Prostate gland (tissue), 2 donors: ENCODE measurements around the gene CLIP1. TPM values are rescaled to one million over a fixed set of nuclear protein-coding genes. Genes with fewer than 3 reads are reported as not detected.
A peak's percentile ranks its signal among the peaks of the same experiment; 100 is the strongest.

Source experiments
- DNase-seq: peaks from one replicate; pipeline ENCODE4 v3.0.0-alpha.2; 2019; ENCODE audit warnings: low spot score
- H3K27ac ChIP-seq, 2 donors: fragments of 200-600 bp; sonication (generic); 2 replicates each; pipeline ENCODE4 v1.5.1; 2017 to 2019
- H3K27me3 ChIP-seq: fragments of 200-600 bp; sonication (generic); replicated peaks from 2 replicates; pipeline ENCODE4 v1.5.1; 2019; ENCODE audit not compliant: insufficient read depth
- H3K36me3 ChIP-seq, 2 donors: fragments of 200-600 bp; sonication (generic); 1 replicate in 1 of 2; 2 replicates in 1 of 2; pipeline versions ENCODE4 v1.5.1 to v1.8.1; 2017 to 2019
- H3K4me1 ChIP-seq: fragments of 200-600 bp; sonication (generic); replicated peaks from 2 replicates; pipeline ENCODE4 v1.5.1; 2019
- H3K4me3 ChIP-seq, 2 donors: fragments of 200-600 bp; sonication (generic); 2 replicates each; pipeline ENCODE4 v1.5.1; 2017 to 2019
- H3K9me3 ChIP-seq: fragments of 200-600 bp; sonication (generic); 2 replicates; pipeline ENCODE4 v1.5.1; 2017
- CTCF ChIP-seq, 4 experiments: fragments of 200-600 bp in 2 of 4; fragments of 450-650 bp in 2 of 4; sonication (generic) in 2 of 4; IDR thresholded peaks; 1 replicate in 3 of 4; 2 replicates in 1 of 4; pipeline ENCODE4 v1.5.1; 2016 to 2019; ENCODE audit warnings: antibody characterized with exemption in 4 of 4, mild to moderate bottlenecking in 2 of 4, moderate library complexity in 2 of 4
- POLR2A ChIP-seq: fragments of 450-650 bp; IDR thresholded peaks from one replicate; pipeline ENCODE4 v1.6.1; 2016; ENCODE audit warnings: antibody characterized with exemption, mild to moderate bottlenecking
- POLR2AphosphoS5 ChIP-seq: sonication (generic); formaldehyde crosslinking; IDR thresholded peaks from one replicate; pipeline ENCODE4 v1.6.1; 2017; ENCODE audit warnings: antibody characterized with exemption
- WGBS: methylation state at CpG from one replicate; pipeline ENCODE4 v1.1.5; 2018; 5-methylcytosine and 5-hydroxymethylcytosine counted together
- intact Hi-C: fragments of 100-400 bp; cut with DNase I; formaldehyde crosslinking; loops from one replicate; pipeline ENCODE4 v1.14.2; 2022
- total RNA-seq, 2 donors: library from RNA; depleted of rRNA; stranded (reverse); fragments of >200 nt; gene quantifications; one replicate each; pipeline ENCODE4 v1.1.0, GENCODE V29; 2016

The CLIP1 gene
- total RNA-seq, 2 donors from 2014 or later, result 59.9 to 84.1 TPM

GRCh38 chr12:122394626-122395194, 27.8 kb downstream of the CLIP1 start:
- H3K27ac ChIP-seq, result peak overlapping the region in 1 of 2 donors; percentile 43
- TF ChIP-seq POLR2AphosphoS5, result no peak
- TF ChIP-seq POLR2A, result no peak
- no peak for TF ChIP-seq CTCF (IDR thresholded peaks at IDR 0.05)
- H3K9me3 ChIP-seq, result no peaks in the 10 kb centered on the region
- intact Hi-C loops, result no loop called here
- H3K4me1 ChIP-seq, result peaks cover 4% of the 10 kb centered on the region
- no peak for DNase-seq
- WGBS, result 71% methylated on average over 14 of the region's 15 CpGs
- H3K4me3 ChIP-seq, result no peak overlapping the region
- H3K27me3 ChIP-seq, result no peaks in the 10 kb centered on the region
- no peaks in the 10 kb centered on the region for H3K36me3 ChIP-seq

GRCh38 chr12:122393817-122394216, 28.7 kb downstream of the CLIP1 start:
- H3K27me3 ChIP-seq, result no peaks in the 10 kb centered on the region
- 88% methylated on average over 4 of the region's 4 CpGs for WGBS
- no peaks in the 10 kb centered on the region for H3K36me3 ChIP-seq
- H3K27ac ChIP-seq, result no peak overlapping the region
- intact Hi-C loops, result no loop called here
- TF ChIP-seq CTCF (IDR thresholded peaks at IDR 0.05) (no peak), POLR2A (no peak), POLR2AphosphoS5 (no peak)
- no peaks in the 10 kb centered on the region for H3K4me1 ChIP-seq
- H3K4me3 ChIP-seq, result no peak overlapping the region
- no peak for DNase-seq
- H3K9me3 ChIP-seq, result no peaks in the 10 kb centered on the region

GRCh38 chr12:122392411-122392810, 30.1 kb downstream of the CLIP1 start:
- Histone ChIP-seq H3K4me1 (no peaks in the 10 kb centered on the region), H3K4me3 (no peak overlapping the region), H3K27me3 (no peaks in the 10 kb centered on the region), H3K36me3 (no peaks in the 10 kb centered on the region), H3K27ac (no peak overlapping the region), H3K9me3 (no peaks in the 10 kb centered on the region)
- intact Hi-C loops, result no loop called here
- 95% methylated on average over 5 of the region's 5 CpGs for WGBS
- DNase-seq, result no peak
- TF ChIP-seq CTCF (IDR thresholded peaks at IDR 0.05), result no peak
- no peak for TF ChIP-seq POLR2AphosphoS5
- TF ChIP-seq POLR2A, result no peak

- Histone ChIP-seq H3K27ac (no peak overlapping the region), H3K9me3 (no peaks in the 10 kb centered on the region), H3K4me1 (no peaks in the 10 kb centered on the region), H3K4me3 (no peak overlapping the region), H3K36me3 (no peaks in the 10 kb centered on the region), H3K27me3 (no peaks in the 10 kb centered on the region)
- no peak for DNase-seq
- intact Hi-C loops, result no loop called here
- 95% methylated on average over 7 of the region's 7 CpGs for WGBS
- TF ChIP-seq POLR2A, result no peak
- TF ChIP-seq POLR2AphosphoS5, result no peak
- TF ChIP-seq CTCF (IDR thresholded peaks at IDR 0.05), result no peak
Measured at GRCh38 chr12:122389677-122390076, 32.8 kb downstream of the CLIP1 start.

- Histone ChIP-seq H3K27me3 (no peaks in the 10 kb centered on the region), H3K27ac (no peak overlapping the region), H3K36me3 (no peaks in the 10 kb centered on the region), H3K9me3 (no peaks in the 10 kb centered on the region), H3K4me1 (no peaks in the 10 kb centered on the region), H3K4me3 (no peak overlapping the region)
- no peak for DNase-seq
- intact Hi-C loops, result no loop called here
- WGBS, result 90% methylated on average over 6 of the region's 6 CpGs
- no peak for TF ChIP-seq POLR2AphosphoS5
Measured at GRCh38 chr12:122387887-122388286, 34.6 kb downstream of the CLIP1 start.
